Fibroblast of upper back skin (primary cell): Measurements from ENCODE around the gene S100A12.
"Not testable (repeated sequence)": the region's sequence is repeated elsewhere in the genome, so short reads cannot be mapped to it uniquely, and the experiment has no call there.

ENCODE experiments used
- DNase-seq: peaks from one replicate; pipeline ENCODE4 v3.0.0-alpha.2; 2013

Gene S100A12

DNA sequence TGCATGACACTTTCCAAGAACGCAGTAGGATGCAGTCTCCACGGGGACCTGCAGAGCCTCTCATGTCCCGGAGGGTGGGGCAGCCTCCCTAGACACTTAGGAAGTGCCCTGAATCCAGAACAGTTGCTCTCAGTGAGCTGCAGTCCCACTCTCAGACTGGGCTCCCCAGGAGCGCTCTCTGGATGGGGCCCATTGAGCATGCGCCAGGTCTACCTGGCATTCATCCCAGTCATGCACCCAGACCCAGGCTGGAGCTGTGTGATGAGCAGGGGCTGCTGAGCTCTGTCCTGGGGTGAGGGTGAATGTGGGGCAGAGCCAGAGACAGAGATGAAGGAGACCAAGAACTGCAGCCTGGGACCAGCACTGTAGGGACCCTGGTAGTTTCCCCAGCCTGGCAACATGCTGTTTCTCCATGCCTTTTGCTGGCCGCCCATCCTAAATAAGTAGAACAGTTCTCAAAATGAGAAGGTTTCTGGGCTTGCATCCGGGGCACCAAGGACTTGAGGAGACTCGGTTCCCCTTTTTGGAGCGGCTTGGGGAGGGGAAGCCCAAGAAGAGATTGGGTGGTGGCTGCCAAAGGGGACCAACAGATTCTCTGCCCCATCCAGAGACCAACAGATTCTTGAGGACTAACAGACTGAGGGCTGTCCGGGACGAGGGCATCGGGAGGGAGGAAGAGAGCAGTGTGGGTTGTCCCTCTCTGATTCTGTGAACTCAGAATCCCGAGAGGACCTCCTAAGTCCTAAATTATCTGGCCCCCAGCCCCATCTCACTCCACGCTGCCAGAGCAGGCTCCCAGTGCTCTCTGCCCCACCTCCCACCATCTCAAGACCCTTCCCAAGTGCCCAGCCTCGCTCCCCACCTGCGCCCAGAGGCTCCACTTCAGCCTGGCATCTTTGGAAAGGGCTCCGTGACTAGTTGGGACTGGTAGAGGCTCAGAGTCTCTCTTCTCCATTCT lies 25.8 kb downstream of the S100A12 start:
- DNase-seq = no peak

DNA sequence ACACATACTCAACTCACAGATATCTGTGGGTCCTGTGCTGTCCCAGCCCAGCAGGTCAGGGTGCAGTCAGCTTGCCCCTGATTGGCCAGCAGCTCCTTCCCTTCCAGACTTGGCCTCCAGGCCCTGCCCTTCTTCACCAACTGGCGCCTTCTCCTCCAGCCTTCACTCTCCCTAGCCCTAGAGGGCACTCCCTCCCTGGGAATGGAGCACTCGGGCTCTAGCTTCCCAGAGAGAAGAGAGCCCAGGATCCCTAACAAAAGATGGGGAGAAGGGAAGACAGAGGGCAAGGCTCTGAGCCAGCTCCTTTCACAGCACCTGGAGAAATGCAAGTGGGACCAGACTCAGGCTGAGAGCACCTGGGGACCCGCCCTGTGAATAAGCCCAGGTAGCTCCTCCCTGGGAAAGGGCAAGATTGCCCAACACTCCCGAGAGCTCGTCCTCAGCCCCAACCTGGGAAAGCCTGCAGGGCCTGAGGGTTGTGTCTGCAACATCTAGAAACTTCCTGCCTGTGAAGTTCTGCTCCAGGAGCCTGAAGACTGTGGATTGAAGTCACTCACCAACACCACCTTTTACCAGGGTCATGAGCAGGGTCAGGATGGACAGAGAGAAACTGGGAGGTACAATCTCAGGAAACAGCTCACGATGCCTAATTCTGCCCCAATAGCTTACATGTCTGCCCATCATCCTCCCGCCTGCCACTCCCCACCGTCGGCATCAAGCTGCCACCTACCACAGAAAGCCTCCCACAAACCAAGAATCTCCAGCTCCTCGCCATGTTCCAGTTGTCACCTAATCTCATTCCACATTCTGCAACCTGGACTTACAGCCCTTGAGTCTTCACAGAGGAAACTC lies 26.7 kb downstream of the S100A12 start, which contains the start of gene PGLYRP4:
TSS of gene PGLYRP4 (minus strand) at position 331 of the 852 bp plus-strand sequence. CDS start 909 bp downstream, outside the sequence.
- no peak for DNase-seq

DNA sequence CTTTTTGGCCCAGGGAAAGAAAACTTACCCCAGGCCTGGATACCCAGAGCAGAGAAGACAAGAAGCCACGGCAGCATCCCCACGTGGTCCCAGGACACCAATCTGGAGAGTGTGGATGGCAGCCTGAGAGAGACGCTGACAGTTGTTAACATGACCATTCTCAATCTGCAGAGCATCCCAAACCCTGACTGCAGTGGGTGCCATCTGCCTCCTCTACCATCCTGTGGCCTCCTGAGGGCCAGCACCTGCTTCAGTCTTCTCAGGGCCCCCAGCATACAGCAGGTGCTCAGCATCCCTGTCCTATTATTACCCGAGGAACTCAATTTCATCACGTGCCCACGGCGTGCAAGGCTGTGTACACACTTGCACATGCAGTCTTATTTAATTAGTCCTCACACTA lies 27.6 kb downstream of the S100A12 start:
- DNase-seq = no peak

DNA sequence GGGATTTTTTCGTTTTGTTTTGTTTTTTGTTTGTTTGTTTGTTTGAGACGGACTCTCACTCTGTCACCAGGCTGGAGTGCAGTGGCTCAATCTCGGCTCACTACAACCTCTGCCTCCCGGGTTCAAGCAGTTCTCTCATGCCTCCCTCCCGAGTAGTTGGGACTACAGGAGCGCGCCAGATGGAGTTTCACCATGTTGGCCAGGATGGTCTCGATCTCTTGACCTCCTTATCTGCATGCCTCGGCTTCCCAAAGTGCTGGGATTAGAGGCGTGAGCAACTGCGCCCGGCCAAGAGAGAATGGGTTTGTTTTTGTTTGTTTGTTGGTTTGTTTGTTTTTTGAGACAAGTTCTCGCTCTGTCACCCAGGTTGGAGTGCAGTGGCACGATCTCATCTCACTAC lies 28.4 kb downstream of the S100A12 start:
- DNase-seq = not testable (repeated sequence)

DNA sequence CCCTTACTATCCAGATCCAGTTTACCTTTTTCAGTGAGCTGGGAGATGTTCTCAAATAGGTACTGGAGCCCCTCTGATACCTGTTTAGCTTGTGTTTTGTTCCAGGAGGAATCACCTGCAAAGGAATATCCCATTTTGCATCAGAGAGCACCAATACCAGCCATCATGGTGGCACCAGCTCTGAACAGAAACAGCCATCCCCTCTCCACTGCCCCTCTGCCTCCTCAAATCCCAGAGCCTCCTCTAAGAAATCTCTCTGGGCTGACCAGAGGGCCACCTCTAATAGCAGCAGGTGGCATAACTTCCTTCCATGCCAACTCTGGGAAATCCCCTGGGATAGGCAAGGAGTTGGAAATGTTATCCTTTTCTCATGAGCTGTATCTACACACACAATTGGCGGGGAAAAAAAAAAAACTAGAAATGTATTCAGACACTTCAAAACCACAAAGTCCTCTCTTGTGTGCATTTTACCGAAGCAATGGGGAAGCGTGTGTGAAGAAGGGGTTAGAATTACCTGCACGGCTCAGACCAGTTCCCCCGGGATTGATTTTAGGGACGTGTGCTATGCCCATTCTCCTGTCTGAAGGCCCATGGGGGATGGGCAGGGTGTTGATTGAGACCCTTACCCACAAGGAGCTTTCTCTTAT lies 29.2 kb downstream of the S100A12 start:
- DNase-seq = no peak

DNA sequence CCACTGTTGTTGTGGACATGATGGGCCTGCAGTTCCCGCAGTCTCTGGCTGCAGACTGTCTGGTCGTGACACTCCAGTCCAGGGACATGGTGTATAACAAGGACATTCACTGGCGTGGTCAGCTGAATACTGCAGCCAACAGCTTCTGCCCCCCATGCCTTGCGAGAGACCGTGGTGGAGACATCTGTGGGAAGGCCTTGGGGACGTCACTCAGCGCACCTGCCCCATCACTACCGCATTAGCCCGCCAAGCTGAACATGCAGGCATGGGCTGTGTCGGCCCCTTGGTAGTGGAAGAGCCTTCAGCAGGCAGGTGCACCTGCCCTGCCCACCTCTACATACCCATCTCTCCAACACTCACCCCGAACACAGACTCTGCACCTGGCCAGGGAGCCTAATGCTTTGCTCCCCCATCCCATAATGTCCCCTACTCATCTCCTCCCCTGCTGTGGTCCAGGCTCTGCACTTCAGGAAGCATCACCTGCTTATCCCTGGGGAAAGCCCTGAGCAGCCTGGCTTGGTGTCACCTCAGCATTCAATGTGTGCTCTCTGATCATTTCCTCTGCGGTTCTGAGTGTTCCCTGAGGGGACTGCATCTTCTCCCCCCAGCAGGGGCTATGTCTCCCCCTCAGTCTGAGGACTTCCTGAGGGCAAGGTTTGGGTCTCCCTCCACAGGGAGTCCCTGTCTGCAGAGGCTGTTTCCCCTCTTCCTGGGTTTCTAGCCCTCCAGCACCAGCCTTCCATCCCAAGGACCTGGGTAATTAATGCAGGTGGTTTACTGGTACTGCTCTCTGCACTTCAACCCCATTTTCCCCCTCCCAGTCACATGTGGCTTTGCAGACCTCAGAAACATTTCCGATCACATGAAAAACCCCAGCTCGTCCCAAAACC lies 30.0 kb downstream of the S100A12 start:
- no peak for DNase-seq

DNA sequence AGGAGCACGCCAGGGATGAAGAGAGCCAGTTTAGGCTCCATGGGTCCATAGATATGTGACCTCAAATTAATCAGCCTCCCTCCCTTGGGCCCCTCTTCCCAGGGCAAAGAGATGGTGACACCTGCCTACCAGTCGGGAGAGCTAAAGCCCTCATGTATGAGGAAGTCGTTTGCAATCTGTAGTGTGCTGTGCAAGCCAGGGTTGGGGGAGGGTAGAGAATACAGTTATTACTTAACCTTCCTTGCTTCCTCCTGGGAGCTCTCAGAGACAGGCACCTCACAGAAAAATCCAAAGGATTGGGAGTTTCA lies 30.7 kb downstream of the S100A12 start:
- DNase-seq = no peak

DNA sequence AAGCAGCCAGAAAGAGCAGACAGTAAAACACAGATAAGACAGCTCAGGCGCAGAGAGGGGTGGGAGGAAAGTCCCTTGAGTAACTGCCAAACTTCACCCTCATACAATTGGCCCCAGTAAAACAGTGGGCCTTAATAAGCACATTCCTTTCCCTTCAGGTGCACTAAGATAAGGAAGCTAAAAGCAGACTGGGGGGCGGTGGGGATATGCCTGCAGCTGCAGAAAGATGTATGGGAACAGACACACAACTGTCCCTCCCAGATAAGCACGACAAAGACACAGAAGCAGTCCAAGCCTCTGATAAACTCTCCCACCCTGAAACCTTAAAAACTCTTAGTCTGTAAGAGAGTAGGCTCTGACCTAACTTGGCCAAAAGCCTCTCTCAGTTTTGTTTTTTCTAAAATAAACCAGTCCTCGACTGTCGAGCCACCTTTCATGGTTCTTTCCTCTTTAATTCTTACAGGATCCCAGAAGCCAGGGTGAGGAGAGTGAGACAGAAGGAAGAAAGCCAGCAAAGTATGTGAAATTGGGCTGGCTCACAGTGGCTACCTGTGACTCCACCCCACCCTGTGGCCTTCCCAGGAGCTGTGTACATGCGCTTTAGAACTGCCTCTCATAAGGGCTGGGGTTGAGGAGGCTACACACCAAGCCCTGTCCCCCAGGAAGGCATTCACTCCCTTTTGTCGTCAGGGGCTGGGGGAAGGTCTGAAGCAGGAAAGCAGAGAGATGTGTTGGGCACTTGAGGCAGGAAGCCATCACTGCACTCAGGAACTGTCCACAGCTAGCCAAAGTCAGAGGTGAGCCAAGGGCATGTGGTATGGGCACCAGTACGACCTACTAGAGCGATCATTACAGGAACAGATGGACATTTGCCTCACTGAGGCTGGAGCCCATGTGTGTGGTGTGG lies 31.4 kb downstream of the S100A12 start:
- DNase-seq = no peak

DNA sequence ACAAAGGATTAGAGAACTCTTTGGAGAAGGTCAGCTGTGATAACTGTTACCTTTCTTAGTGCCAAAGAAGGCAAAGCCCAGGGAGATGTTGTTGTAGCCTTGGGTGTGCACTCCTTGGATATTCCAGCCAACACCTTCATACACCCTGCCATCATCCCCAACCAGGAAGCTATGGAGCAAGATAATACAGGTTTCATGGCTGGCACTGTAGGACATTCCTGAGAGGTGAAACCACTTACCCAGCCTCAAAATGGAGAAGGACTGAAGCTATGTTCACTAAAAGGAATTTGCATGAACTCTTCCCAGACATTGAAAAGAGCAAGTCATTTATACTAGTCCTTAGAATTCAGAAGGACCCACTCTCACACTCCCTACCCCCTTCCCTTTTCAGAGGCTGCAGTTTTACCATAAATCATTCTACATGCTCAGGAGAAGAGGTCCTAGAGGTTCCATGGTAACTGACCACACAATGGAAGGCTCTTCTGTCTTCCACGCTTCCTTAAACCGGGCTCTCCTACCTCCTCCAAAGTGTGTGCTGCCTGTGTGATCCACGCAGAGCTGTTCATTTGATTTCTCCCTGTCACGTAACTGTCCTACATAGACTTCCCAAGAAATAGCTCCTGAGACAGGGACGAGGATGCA lies 32.3 kb downstream of the S100A12 start:
- DNase-seq = no peak

DNA sequence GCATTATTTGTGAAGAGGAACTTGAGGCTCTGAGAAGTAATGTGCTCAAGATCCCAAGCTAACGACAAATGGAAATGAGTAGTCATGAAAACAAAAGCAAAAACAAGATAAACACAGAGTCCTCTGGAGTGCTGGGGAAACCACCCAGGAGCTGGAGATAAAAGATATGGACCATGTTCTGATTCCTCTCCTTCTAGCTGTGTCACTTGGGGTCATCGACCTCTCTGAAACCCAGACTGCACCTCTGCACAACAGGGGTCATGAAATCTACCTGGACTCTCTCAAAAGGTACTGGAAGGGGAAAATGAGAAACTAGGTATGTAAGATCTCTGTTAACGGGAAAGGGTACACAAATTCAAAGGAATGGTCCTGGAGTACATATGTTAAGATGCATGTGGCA lies 33.2 kb downstream of the S100A12 start:
- no peak for DNase-seq

DNA sequence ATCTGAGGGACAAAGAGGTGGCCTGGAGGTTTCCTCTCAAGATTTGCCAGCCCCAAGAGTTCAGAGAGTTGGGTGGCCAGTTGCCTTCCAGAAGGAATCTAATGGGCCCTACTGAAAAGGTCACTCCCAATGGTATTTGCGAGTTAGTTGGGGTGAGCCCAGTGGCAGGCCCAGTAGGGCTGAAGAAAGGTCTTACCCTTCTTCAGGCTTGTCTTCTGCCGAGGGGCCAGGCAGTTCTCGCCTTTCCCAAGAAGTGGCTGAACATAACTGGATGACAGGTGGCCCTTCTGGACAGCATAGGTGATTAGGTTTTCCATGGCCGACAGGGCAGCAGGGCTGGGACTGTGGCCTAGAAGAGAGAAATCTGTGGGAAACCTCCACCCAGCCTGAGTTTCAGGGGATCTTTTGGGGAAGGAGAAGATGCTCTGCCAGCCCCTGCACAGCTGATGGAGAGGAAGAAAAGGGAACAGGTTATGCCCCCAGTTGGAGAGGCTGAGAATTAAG lies 33.9 kb downstream of the S100A12 start:
- DNase-seq = no peak

DNA sequence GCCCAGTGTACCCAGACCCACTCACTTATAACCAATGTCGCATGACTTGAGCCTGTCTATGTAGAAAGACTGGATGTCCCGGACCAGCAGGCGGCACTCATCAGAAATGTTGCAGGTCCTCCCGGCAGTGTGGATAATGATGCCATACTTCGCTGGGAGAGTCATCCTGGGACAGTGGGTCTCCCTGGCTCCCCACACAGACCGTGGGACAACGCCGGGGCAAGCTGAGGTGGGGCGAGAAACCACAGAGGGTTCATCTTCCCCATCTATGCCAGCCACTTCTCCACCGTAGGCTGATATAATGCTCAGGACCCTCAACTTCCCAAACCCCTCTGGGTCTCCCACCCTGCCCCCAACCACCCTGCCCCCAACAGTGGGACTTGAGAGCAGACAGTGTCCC lies 35.1 kb downstream of the S100A12 start:
- no peak for DNase-seq

DNA sequence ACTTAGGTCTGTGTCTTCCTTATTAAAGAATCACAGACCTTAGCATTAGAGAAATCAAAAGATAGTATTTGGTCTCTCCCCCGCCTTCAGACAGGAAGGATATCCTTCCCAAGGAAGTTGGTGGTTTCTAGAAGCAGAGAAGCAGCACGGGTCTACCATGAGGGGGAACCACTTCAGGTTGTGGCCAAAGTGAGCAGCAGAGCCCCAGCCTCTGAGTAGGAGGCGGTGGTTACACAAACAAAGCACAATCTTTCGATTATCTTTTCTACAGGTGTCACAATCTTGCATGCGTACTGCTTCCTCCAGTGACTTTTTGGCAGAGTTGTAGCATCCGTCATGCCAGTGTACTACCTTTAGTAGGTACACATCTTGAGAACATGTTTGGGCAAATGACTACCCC lies 35.6 kb downstream of the S100A12 start:
- DNase-seq = no peak

DNA sequence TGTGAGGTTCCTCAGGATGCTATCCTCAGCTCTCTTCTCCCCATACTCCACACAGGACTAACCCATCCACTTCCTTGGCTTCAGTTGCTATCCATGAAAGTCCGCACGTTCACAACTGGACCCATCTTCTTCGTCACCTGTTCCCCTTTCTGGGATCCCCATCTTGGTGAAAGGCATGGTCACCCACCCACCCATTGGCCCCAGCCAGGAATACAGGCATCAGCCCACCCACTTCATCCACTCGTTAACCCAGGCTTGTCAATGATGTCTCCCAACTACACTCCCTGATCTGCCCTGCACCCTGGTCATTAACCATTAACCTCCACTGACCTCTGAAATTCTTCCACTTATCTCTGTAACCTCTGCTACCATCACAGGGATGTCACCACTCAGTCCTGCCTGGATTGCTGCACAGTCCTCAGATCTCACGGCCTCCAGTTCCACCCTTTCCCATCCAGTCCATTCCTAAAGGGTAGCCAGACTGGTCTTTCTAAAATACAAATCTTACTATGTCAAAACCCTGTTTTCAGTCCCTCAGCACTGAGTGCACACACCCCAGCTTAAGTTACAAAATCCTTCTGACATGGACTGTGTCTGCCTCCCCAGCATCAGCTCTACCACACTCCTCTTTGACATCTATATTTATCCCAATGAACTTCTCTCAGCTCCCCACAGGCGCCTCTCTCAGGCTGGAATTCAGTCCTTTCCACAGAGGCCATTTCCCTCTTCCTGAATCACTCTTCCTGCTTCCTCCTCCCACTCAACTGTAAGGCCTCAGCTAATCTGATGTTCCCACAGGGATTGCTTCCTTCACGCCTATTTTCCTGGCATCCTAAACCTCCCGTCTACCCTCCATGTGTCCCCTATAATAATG lies 37.2 kb downstream of the S100A12 start:
- no peak for DNase-seq

DNA sequence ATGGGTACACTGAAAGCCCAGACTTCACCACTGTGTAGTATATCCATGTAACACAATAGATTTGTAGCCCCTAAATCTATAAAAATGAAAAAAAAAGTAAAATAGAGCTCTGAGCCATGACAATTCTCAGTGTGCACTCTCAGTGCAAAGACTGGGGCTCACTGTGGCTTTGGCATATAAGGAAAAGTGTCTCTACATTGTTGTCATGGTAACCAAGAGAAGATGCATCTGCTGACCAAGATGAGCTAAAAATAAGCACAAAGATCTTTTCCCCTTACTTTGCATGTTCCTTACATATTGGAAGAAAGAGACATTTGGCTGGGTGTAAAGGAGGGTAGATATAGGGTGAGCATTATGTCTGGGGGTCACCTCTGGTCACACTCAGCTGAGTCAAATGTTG lies 38.8 kb downstream of the S100A12 start:
- no peak for DNase-seq

DNA sequence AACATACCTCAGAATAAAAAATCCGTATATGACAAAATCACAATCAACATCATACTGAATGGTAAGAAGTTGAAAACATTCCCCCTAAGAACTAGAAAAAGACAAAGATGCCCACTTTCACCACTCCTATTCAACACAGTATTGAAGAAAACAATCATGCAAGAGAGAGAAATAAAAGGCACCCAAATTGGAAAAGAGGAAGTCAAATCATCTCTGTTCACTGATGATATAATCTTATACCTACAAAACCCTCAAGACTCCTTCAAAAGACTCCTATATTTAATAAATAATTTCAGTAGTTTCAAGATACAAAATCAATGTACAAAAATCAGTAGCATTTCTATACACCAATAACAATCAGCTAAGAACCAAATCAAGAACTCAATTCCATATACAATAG lies 41.5 kb downstream of the S100A12 start:
- DNase-seq = no peak

DNA sequence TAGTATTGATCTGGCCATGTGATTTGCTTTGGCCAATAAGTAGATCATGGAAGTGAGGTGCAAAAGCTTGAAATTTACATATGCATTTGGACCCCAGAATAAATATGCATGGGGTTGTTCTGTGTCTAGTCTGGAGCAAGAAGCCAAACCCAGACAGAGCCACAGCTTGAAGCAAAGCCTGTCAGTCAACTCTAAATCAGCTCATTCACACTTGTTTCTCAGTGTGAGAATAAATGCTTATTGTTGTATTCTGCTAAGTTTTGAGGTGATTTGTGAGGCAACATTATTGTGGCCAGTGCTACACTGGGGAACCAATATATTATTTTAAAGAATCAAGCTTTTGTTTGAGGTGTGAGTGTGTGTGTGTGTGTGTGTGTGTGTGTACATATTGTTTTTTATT lies 50.5 kb downstream of the S100A12 start:
- DNase-seq = no peak
